Measurements from ENCODE around the gene IL1R1. TPM values are rescaled to one million over a fixed set of nuclear protein-coding genes. Genes with fewer than 3 reads are reported as not detected.

Gene IL1R1
- total RNA-seq, 2 experiments from 2014 or later, result not detected

DNA sequence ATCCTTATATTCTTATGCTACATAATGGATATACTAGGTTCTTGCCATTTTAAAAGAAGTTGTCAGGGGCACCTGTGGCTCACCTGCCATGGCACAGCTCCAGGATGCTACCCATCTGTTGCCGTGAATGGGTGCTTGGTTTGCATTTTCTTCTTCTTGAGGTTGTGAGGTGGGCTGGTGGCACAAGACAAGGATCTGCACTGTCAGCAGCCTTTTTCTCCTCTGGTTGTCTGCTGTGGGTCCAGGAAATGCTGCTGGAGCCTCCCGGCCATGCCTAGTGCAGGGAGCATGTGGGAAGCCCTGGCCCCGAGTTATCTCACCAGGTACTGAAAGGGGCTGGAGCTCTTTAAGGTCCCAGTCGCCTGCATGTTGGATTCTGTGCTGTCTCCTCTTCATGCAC is 2.6 kb downstream of the IL1R1 start:
- H4K20me1 ChIP-seq (ENCODE audit: insufficient read depth, low read length), result no peaks in the 10 kb centered on the region
- no peak overlapping the region for H3K4me3 ChIP-seq (ENCODE audit: low read depth, low read length, poor library complexity, severe bottlenecking)
- H3K36me3 ChIP-seq (ENCODE audit: insufficient read depth, low read length), result no peaks in the 10 kb centered on the region
- no peak overlapping the region for H2AFZ ChIP-seq (ENCODE audit: low read length)
- TF ChIP-seq EZH2phosphoT487 (IDR thresholded peaks at IDR 0.05; ENCODE audit: borderline replicate concordance, low read depth, low read length), result no peak
- TF ChIP-seq, protein P1, sequence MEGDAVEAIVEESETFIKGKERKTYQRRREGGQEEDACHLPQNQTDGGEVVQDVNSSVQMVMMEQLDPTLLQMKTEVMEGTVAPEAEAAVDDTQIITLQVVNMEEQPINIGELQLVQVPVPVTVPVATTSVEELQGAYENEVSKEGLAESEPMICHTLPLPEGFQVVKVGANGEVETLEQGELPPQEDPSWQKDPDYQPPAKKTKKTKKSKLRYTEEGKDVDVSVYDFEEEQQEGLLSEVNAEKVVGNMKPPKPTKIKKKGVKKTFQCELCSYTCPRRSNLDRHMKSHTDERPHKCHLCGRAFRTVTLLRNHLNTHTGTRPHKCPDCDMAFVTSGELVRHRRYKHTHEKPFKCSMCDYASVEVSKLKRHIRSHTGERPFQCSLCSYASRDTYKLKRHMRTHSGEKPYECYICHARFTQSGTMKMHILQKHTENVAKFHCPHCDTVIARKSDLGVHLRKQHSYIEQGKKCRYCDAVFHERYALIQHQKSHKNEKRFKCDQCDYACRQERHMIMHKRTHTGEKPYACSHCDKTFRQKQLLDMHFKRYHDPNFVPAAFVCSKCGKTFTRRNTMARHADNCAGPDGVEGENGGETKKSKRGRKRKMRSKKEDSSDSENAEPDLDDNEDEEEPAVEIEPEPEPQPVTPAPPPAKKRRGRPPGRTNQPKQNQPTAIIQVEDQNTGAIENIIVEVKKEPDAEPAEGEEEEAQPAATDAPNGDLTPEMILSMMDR (conservative IDR thresholded peaks at IDR 0.05; ENCODE audit: low read length), result no peak
- ChIA-PET POLR2A (no interaction called here), CTCF (ENCODE audit: unreplicated experiment) (no interaction called here)
- H3K79me2 ChIP-seq (ENCODE audit: insufficient read depth, low read depth, low read length), result no peaks in the 10 kb centered on the region
- DNase-seq (ENCODE audit: low spot score), result no peak
- no peaks in the 10 kb centered on the region for H3K4me1 ChIP-seq (ENCODE audit: insufficient read depth, low read length, poor library complexity, severe bottlenecking)
- BruUV-seq (replicated peaks), result no TSS peak
- H3K9me3 ChIP-seq (ENCODE audit: low read length), result no peaks in the 10 kb centered on the region
- intact Hi-C loops (cut with micrococcal nuclease; ENCODE audit: unreplicated experiment), result no loop called here
- H3K9me2 ChIP-seq (ENCODE audit: insufficient read depth, low read length), result no peaks in the 10 kb centered on the region
- H3K4me2 ChIP-seq (ENCODE audit: low read length), result no peak overlapping the region
- no peak overlapping the region for H3K27ac ChIP-seq (ENCODE audit: low read depth, low read length, poor library complexity, severe bottlenecking)

DNA sequence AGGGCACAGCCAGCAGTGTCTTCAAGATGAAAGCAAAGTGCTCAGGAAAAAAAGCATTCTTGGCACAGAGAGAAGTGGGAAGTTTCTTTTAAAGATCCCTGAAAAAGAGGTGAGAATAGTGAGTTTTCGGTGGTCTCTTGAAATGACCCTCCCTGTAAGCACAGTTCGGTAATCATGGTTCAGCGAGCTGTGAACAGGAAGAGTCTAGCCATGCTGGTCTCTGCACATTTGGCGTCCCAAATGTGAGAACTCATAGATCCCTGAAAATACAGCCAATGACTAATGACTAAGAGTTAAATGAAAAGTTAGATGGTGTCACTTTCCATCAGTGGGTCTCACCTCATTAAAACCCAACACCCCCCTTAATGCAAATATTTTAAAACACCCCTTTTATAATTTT is 3.4 kb downstream of the IL1R1 start:
- Histone ChIP-seq H3K4me1 (ENCODE audit: insufficient read depth, low read length, poor library complexity, severe bottlenecking) (no peaks in the 10 kb centered on the region), H2AFZ (ENCODE audit: low read length) (no peak overlapping the region), H3K9me2 (ENCODE audit: insufficient read depth, low read length) (no peaks in the 10 kb centered on the region), H3K36me3 (ENCODE audit: insufficient read depth, low read length) (no peaks in the 10 kb centered on the region), H3K4me2 (ENCODE audit: low read length) (no peak overlapping the region), H3K4me3 (ENCODE audit: low read depth, low read length, poor library complexity, severe bottlenecking) (no peak overlapping the region), H3K9me3 (ENCODE audit: low read length) (no peaks in the 10 kb centered on the region), H4K20me1 (ENCODE audit: insufficient read depth, low read length) (no peaks in the 10 kb centered on the region), H3K79me2 (ENCODE audit: insufficient read depth, low read depth, low read length) (no peaks in the 10 kb centered on the region), H3K27ac (ENCODE audit: low read depth, low read length, poor library complexity, severe bottlenecking) (no peak overlapping the region)
- no peak for DNase-seq (ENCODE audit: low spot score)
- TF ChIP-seq, protein P1 (conservative IDR thresholded peaks at IDR 0.05; ENCODE audit: low read length), result no peak
- no peak for TF ChIP-seq EZH2phosphoT487 (IDR thresholded peaks at IDR 0.05; ENCODE audit: borderline replicate concordance, low read depth, low read length)
- ChIA-PET CTCF (ENCODE audit: unreplicated experiment) (no interaction called here), POLR2A (no interaction called here)
- intact Hi-C loops (cut with micrococcal nuclease; ENCODE audit: unreplicated experiment), result no loop called here
- no TSS peak for BruUV-seq (replicated peaks)

DNA sequence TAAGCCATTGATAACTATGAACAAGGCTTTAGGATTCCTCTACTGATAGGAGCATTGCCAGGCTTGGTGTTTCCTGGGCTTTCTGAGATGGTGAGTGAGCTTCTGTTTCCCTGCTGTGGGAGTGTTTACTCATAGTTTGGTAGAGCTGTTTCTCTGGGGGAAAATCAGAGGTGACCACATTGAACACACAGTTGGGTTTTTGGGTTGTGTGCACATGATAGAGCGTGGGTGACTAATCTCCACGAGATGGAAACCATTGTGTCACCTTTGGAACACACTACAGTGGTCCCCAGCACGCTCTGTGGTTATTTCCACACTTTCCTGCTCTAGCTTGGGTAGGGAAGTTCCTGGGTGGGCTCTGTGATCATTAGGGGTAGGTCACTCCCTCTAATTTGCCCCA is 5.4 kb downstream of the IL1R1 start:
- H3K4me2 ChIP-seq (ENCODE audit: low read length), result no peak overlapping the region
- no peaks in the 10 kb centered on the region for H4K20me1 ChIP-seq (ENCODE audit: insufficient read depth, low read length)
- no peaks in the 10 kb centered on the region for H3K9me2 ChIP-seq (ENCODE audit: insufficient read depth, low read length)
- CTCF ChIA-PET (ENCODE audit: unreplicated experiment), result no interaction called here
- no peak overlapping the region for H3K4me3 ChIP-seq (ENCODE audit: low read depth, low read length, poor library complexity, severe bottlenecking)
- no peaks in the 10 kb centered on the region for H3K4me1 ChIP-seq (ENCODE audit: insufficient read depth, low read length, poor library complexity, severe bottlenecking)
- H2AFZ ChIP-seq (ENCODE audit: low read length), result no peak overlapping the region
- no peaks in the 10 kb centered on the region for H3K9me3 ChIP-seq (ENCODE audit: low read length)
- TF ChIP-seq EZH2phosphoT487 (IDR thresholded peaks at IDR 0.05; ENCODE audit: borderline replicate concordance, low read depth, low read length), result no peak
- TF ChIP-seq, protein P1 (conservative IDR thresholded peaks at IDR 0.05; ENCODE audit: low read length), result no peak
- H3K36me3 ChIP-seq (ENCODE audit: insufficient read depth, low read length), result no peaks in the 10 kb centered on the region
- H3K27ac ChIP-seq (ENCODE audit: low read depth, low read length, poor library complexity, severe bottlenecking), result no peak overlapping the region
- POLR2A ChIA-PET, result no interaction called here
- intact Hi-C loops (cut with micrococcal nuclease; ENCODE audit: unreplicated experiment), result no loop called here
- no peaks in the 10 kb centered on the region for H3K79me2 ChIP-seq (ENCODE audit: insufficient read depth, low read depth, low read length)
- no TSS peak for BruUV-seq (replicated peaks)
- no peak for DNase-seq (ENCODE audit: low spot score)

All from OCI-LY7 (cell line).